ENCODE measurements around the gene CIAO3.

CIAO3 gene

DNA sequence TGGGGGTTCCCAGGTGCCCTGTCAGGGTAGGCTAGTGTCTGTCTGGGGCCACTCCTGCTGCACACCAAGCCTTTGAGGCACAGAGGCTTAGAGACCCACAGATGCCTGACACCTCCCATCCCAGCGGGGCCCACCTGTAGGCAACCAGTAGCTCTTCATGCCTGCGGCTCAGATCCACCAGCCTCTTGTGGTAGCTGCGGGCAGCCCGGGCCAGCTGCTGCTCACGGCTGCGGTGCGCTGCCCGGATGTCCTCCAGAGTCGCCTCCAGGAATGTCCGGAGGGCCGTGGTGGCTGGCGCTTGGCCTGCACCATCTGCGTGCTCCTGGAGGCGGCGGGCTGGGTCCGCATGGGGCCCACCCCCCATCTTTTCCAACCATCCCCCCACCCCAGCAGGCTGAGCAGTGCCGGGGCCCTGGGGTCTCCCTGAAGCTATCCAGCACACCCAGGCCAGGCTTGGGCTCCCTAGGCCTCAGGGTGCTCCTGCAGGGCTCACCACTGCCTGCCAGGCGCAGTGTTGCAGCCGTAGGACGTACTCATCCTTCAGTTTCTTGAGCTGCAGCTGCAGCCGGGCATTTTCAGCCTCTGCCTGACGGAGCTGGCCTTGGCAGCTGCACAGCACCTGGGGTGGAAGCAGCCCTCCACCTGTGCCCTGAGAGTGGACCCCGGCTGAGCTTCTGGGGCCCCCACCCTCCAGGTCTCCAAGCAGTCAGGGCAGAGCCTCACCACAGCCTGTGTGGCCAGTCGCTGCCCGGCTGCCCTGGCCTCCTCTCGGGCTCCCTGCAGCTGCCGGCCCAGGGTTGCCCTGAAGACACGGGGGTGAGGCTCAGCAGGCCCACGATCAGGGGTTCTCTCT, 16.4 kb downstream of the CIAO3 start:
- DNase-seq (ENCODE audit: low read depth, low spot score) = no peak

DNA sequence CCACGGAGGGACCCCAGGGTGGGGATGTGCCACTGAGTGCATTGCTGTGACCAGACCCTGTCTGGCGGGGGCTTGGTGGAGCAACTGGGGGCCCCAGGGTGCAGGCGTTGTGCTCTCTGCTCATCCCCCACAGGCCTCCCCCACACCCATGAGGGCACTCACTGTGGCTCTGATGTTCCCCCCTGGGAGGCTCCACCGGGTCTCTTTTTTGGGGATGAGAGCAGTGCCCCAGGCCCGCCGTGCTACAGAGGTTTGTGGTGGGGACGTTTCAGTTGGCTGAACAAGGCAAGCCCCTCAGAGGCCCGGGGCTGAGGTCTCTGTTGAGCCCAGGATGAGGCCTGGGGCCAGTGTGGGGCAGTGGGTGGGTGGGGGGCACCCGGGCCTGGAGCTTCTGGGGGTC, 17.1 kb downstream of the CIAO3 start:
- no peak for DNase-seq (ENCODE audit: low read depth, low spot score)

DNA sequence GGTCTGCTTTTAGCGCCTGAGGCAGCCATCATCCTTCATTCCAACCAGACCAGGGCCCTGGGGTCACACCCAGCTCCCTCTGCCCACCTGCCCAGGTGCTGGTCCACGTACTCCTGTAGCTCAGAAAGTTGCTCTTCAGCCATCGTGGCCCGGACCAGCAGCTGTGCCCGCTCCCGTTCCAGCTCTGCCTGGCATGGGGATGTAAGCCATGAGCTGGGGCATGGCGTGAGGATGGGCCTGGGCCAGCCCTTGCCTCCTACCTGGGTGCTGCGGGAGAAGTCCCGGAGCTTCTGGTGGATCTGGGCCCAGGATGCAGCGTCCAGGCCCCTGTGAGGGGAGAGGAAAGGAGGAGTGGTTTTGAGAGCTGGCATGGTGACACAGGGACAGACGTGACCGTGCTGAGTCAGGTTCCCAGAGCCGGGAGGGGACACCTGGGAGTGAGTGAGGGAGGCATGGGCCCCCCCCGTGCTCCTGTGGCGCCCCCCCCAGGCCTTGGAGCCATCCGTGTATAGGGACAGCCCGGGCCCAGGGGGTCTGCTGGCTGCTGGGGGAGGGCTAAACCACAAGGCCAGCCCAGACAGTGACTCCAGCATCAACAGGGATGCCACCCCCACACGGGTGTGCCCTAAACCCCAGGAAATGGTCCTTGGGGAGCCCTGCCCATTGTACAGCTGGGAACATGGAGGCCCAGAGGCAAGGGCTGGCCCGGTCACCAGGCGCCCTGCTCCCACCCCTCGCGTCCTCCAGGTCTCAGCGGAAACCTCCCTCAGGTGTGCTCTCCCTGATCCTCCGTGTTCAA, 17.8 kb downstream of the CIAO3 start:
- DNase-seq (ENCODE audit: low read depth, low spot score) = no peak

DNA sequence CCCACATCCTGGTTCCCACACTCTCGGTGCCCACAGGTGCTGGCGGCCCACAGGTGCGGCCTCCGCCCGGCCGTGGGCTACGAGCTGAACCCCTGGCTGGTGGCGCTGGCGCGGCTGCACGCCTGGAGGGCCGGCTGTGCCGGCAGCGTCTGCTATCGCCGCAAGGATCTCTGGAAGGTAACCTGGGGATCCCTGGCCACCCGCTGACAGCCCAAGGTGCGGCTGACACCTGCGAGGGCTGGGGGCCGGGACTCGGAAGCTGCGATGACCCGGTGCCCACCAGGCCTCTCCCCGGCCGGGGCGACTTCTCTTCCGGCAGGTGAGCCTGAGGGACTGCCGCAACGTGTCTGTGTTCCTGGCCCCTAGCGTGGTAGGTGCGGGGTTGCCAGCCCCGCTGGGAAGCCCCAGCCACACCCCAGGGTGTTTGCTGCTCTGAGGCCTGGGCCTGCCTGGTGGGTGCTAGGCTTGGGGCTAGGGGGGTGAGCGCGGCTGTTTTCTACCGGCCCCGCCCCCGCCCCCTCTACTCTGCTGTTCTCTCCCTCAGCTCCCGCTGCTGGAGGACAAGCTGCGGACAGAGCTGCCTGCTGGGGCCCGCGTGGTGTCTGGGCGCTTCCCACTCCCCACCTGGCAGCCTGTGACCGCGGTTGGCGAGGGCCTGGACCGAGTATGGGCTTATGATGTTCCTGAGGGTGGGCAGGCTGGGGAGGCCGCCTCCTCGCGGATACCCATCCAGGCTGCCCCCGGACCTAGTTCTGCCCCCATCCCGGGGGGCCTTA, 18.8 kb downstream of the CIAO3 start:
- no peak for DNase-seq (ENCODE audit: low read depth, low spot score)

DNA sequence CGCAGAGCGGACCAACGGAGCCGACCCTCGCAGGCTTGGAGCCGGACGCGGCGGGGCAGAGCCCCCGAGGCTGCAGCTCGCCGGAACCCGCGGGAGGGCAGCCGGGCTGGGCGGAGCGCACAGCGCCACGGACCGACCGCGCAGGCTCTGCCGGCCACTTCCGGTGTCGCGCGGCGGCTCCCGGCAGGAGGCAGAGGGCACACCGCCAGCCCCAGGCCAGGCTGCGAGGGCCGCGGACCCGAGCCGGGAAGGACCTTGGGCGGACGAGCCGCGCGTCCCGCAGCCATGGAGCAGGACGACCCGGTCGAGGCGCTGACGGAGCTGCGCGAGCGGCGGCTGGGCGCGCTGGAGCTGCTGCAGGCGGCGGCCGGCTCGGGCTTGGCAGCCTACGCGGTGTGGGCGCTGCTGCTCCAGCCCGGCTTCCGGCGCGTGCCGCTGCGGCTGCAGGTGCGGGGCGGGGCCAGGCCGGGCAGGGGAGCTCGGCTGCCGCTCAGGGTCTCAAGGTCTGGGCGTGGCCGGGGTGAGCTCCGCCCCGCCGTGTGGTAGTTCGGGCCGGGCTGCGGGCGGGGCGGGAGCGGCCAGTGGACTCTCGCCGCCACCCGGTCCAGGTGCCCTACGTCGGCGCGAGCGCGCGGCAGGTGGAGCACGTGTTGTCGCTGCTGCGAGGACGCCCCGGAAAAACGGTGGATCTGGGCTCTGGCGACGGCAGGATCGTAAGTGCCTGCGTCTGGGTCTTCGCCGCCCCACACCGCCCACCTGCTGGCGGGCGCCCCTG, 19.6 kb downstream of the CIAO3 start, which contains the start of gene ANTKMT:
Gene ANTKMT, plus strand, starts transcription at position 157 of the 775 bp plus-strand sequence. Its CDS starts 129 bp downstream, at position 286.
- peak; percentile 96 for DNase-seq (ENCODE audit: low read depth, low spot score)

DNA sequence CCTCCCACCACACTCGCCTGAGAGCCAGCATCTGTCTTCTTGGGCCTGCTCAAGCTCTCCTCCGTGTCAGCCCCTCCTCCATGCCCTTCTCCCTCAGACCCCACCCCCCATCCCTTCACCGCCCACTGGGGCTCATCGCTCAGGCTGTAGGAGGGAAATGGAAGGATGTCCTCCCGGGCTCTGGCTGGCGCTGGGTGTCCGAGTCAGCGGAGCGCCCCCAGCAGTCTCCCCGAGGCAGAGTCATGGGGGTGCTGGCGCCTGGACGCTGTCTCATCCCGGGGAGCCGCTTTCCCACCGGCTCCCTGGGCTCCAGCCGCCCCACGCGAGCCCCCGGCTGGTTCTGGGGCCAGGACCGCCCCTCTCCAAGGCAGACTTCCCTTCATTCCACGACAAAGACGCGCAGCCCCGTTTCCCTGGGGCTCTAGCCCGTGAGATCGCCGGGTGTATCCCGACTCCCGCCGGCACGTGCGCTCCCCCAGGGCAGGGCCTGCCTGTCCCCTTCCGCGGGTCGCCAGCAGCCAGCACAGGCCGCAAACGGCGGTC, 20.3 kb downstream of the CIAO3 start:
- DNase-seq (ENCODE audit: low read depth, low spot score) = peak; percentile 76

DNA sequence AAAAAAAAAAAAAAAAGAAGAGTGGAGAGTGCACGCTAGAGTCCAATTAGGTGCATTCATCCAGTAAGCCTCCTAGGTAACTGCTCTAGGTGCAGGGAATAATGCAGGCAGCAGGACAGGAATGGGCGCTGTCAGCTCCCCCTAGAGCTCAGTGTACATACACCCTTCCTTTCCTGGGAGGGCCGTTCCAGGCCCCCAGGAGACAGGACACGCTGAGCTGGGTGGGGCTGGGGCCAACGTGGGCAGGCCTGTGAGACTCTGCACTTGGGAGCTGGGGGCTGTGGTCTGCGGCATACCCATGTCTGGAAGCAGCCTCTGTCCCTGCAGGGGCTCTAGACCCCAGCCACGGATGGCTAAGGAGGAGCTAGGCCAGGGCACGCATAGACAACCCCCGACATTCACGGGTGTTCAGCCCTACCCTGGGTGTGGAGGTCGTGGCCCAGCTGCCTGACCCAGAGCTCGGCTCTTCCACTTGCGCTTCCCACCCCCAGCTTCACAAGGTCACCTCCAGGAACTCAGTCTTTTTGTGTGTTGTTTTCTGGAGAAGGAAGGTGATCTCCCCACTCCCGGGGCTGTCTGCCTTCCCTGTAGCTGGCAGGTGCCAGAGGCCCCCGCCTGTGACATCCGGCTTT, 20.9 kb downstream of the CIAO3 start:
- DNase-seq (ENCODE audit: low read depth, low spot score) = peak; percentile 43

DNA sequence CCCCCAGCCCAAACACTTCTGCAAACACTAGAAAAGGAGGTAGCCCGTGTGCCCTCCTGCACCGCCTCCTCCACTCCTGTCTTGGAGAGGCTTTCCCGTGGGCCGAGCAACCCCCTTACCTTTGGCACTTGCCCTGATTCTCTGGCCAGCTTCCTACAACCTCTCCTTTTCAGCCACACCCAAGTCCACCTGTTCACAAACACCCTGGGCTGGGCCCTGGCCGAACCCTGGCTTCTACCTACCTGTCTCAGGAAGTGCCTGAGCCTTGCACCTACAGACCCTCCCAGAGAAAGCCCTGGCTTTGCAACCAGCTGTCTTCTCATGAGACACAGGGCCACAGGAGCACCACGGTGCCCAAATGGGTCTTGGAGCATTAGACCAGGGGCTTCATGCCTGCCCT, 21.9 kb downstream of the CIAO3 start:
- DNase-seq (ENCODE audit: low read depth, low spot score) = no peak

DNA sequence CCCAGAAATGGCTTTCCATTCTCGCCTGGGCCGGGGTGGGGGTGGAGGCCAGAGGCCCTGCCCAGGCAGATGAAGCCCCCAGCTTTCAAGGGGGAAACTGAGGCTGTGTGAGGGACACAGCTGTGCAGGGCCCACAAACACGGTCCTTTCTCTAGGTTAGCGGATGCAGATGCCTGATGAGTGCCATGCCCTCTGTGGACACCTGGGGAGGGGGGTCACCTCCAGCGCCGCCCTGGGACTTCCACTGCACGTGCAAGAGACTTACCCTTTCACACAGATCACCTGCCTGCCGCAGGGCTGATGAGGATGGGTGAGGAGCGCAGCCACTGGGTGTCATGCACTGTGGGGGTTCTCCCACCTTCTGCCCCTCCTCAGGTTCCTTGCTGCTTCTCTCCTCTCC, 22.4 kb downstream of the CIAO3 start:
- no peak for DNase-seq (ENCODE audit: low read depth, low spot score)

DNA sequence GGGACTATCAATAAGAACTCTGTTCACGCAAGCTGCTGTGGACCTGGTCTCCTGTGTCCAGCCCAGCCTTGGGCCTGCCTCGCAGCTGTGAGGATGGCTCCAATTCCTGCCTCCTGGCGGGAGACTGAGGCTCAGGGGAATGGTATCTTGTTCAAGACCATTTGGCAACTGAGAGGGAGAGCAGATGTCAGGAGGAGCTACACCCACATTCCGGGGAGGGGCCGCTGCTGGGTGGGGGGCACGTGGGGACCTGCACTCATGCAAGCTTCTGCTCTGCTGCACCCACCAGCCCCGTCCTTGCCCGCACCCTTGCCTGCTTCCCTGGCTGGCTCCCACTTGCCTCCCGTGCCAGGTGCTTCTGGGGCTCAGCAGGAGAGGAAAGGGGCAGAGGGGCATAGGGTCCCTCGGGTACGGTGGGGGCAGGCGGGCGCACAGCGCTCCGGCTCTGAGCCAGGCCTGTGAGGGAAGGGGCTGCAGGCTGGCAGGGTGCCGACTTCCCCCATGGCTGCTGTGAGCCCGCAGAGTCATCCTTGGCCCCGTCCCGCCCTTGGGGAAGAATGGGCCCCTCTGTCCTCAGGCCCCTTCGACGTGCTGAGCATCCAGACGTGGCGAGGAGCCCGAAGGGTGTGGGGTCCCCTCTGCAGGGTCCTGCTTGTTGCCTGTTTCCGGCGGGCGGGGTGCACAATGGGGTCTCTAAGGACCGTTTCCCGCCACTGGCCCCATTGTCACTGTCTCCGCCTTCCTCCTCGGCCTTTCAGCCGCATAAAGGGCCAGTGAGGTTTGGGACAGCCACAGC, 23.1 kb downstream of the CIAO3 start:
- no peak for DNase-seq (ENCODE audit: low read depth, low spot score)

DNA sequence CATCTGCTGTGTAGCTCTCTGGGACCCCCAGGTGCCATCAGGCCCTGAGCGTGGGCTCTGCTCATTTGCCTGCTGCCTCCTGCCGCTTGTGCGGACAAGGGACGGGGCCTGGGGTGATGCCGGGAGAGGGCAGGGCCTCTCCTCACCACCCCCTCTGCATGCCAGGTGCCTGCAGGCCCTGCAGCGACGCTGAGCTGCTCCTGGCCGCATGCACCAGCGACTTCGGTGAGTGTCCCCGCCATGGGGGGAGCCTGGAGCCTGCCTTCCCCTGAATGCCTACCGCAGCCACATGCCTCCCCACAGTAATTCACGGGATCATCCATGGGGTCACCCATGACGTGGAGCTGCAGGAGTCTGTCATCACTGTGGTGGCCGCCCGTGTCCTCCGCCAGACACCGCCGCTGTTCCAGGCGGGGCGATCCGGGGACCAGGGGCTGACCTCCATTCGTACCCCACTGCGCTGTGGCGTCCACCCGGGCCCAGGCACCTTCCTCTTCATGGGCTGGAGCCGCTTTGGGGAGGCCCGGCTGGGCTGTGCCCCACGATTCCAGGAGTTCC, 23.9 kb downstream of the CIAO3 start:
- no peak for DNase-seq (ENCODE audit: low read depth, low spot score)

DNA sequence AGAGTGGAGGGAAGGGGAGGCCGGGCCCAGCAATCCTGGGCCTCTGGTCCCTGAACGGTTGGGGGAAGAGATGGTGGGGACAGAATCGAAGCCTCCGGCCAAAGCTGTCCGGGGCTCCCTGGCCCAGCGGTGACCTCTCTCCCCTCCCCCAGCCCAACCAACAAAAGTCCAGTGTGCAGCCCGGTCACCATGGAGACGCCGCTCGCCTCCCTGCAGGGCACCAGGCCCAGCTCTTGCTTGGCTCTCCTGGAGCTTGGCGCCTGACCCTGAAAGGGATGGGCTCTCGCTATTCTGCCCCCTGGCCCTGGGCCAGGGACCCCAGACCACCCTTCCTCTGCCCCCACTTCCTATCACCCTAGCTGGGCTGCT, 24.6 kb downstream of the CIAO3 start:
- DNase-seq (ENCODE audit: low read depth, low spot score) = peak; percentile 94

DNA sequence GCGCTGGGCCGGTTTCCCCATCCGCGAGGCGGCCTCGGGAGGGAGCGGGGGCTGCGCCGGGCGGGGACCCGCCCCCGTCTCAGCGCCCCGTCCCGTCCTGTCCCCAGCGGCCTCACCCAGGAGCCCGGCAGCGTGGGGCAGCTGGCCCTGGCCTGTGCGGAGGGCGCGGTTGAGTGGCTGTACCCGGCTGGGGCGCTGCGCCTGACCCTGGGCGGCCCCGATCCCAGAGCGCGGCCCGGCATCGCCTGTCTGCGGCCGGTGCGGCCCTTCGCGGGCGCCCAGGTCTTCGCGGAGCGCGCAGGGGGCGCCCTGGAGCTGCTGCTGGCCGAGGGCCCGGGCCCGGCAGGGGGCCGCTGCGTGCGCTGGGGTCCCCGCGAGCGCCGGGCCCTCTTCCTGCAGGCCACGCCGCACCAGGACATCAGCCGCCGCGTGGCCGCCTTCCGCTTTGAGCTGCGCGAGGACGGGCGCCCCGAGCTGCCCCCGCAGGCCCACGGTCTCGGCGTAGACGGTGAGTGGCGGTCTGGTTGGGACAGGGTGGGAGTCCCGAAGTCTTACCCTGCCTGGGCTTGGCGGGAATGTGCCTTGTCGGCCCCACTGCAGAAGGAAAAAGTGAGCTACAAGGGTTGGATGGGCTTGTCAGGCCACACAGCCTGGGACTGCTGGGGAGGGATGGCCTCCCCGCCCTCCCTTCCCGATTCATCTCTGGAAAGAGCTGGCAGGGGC, 25.2 kb downstream of the CIAO3 start:
- no peak for DNase-seq (ENCODE audit: low read depth, low spot score)

DNA sequence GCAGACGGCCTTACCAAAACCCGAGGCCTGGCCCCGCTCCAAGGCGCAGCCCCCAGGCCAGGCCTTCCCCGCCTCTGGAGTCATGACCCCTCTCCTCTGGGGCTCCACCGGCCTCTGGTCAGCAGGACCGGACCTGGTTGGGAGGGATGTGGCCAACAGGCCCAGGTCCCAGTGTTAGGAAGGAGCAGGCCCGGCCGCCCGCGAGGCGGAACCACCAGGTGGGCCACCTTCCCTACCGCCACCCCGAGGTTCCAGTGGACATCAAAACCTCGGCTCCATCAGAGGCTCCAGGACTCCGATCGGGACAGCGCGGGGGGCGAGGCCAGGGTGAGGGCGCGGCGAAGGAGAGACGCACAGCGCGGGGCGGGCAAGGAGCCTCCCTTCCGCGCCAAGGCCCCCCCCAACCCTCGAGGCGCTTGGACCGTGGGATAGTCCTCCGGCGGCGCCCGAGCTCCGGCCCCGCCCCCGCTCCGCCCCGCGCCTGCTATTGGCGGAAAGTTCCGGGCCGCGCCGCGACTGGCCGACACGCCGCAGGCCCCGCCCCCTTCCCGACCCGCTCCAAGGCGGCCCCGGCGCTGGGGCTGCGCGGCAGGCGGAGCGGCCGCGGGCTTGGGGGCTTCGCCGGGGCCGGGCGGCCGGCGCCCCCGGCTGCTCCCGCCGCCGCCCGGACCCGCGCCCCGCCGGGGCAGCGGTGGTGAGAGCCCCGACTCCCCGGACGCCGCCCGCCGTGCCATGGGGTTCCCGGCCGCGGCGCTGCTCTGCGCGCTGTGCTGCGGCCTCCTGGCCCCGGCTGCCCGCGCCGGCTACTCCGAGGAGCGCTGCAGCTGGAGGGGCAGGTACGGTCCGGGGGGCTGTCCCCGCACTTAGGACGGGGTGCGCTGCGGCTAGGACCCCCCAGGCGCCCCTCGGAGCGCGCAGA, 26.0 kb downstream of the CIAO3 start, which contains the start of gene METRN:
Gene METRN, plus strand, starts transcription at position 561 of the 919 bp plus-strand sequence. Its CDS starts 172 bp downstream, at position 733.
- DNase-seq (ENCODE audit: low read depth, low spot score) = peak; percentile 79

DNA sequence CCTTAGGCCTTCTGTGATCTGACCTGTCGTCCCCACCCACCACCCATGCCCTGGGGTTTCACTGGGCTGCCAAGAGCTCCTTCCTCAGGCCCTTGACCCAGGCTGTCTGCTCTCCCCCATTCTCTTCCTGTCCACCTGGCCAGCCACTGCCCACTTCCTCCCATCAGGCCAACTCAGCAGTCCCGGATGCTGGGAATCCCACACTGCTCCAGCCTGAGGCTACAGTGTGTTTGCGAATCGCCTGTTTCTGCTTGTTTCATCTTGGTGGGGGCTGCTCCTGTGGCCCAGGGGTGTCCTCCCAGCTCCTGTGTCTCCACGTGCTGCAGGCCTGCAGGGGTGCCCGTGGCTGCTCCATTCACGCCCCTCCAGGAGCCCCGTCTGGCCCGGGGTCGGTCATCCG, 26.7 kb downstream of the CIAO3 start:
- DNase-seq (ENCODE audit: low read depth, low spot score) = peak; percentile 47

DNA sequence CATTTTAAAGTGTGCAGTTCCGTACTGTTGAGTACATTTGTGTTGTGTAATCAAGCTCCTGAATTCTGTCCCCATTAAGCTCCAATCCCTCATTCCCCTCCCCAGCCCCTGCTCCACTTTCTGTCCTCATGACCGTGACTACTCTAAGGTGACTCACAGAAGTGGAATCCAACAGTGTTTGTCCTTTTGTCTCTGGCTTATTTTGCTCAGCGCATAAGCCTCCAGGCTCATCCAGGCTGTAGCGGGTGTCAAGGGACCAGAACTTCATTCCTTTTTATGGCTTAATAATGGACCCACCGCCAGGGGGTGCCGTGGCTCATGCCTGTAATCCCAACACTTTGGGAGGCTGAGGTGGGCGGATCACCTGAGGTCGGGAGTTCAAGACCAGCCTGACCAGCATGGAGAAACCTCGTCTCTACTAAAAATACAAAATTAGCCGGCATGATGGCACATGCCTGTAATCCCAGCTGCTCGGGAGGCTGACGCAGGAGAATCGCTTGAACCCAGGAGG, 28.0 kb downstream of the CIAO3 start:
- DNase-seq (ENCODE audit: low read depth, low spot score) = peak; percentile 98

All from ELF-1 (cell line).